Activated CD4-positive, alpha-beta T cell treated with anti-CD3 and anti-CD28 coated beads for 1 hour (primary cell): Measurements from ENCODE around the gene AMTN.

Experiments
- DNase-seq: peaks from one replicate; pipeline ENCODE4 v3.0.0-alpha.2; 2020

AMTN gene

DNA sequence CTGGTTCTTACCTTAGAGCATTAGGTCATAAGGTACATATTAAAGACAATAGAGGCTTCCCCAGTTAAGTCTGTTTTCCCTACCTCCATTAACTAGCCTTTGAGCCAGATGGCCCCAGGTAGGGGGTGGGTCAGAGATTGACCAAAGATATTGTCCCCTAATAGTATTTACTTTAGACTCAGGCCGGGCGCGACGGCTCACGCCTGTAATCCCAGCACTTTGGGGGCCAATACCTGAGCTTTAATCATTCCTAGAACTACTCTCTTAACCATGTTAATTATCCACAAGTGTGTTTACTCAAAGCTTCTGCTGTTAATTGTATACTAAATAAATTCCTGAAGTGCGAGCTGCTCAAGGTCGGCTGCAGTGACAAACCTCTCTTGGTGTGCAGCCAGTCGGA lies 45.7 kb downstream of the AMTN start:
- no peak for DNase-seq

- DNase-seq, result no peak
These were observed 52.4 kb downstream of the AMTN start for GRCh38 chr4:70570796-70571195.

GRCh38 chr4:70571772-70572171 lies 53.4 kb downstream of the AMTN start:
- DNase-seq, result no peak

DNA sequence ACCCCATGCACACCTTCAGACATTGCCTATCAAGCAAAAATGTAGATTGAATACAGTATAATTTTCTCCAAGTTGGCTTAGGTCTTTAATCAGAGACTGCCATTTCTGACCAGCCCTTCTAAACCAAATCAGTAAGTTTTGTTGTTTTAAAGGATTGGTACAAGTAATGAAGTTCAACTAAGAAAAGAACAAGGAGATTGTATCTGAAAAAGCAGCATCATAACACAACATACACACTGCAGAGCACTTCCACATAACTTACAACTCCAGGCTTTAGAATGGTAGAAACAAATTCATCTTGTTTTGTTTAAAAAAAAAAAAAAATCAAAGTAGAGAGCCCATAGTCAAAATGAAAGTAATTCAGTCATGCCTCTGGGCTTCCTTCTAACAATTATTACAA lies 57.6 kb downstream of the AMTN start:
- DNase-seq, result no peak

GRCh38 chr4:70577220-70577927 lies 59.0 kb downstream of the AMTN start:
- no peak for DNase-seq

GRCh38 chr4:70581980-70582379 lies 63.6 kb downstream of the AMTN start:
- no peak for DNase-seq
